Measurements from ENCODE around the gene TNK2.

Gene TNK2

GRCh38 chr3:195895078-195895860, 13.1 kb downstream of the TNK2 start (continued):
- TF ChIP-seq ZNF18 (tag by site-specific recombination; IDR thresholded peaks at IDR 0.05) (no peak), ZNF571 (tag by site-specific recombination; IDR thresholded peaks at IDR 0.05) (no peak), ZNF24 (tag by site-specific recombination; IDR thresholded peaks at IDR 0.05) (peak; percentile 8; the same call in 1 of the 2 replicates), ZNF10 (tag by site-specific recombination; IDR thresholded peaks at IDR 0.05) (no peak), ZBTB17 (tag by site-specific recombination; IDR thresholded peaks at IDR 0.05) (peak; percentile 77), SP2 (tag by site-specific recombination; IDR thresholded peaks at IDR 0.05) (peak; percentile 64), ZNF416 (tag by site-specific recombination; IDR thresholded peaks at IDR 0.05) (no peak), ZNF37A (tag by site-specific recombination; IDR thresholded peaks at IDR 0.05) (no peak), ZNF354C (tag by site-specific recombination; IDR thresholded peaks at IDR 0.05; ENCODE audit: borderline replicate concordance, low read depth) (no peak), ZBTB20 (tag by site-specific recombination; IDR thresholded peaks at IDR 0.05) (peak; percentile 85), ZNF362 (tag by site-specific recombination; IDR thresholded peaks at IDR 0.05) (no peak), ZNF629 (tag by site-specific recombination; IDR thresholded peaks at IDR 0.05) (no peak; the same call in 1 of the 2 replicates), ZIC2 (tag by site-specific recombination; IDR thresholded peaks at IDR 0.05) (peak; percentile 93), ZNF76 (tag by site-specific recombination; IDR thresholded peaks at IDR 0.05; ENCODE audit: borderline replicate concordance, low read depth) (peak; percentile 52; the same call in 1 of the 2 replicates), ZNF223 (tag by site-specific recombination; IDR thresholded peaks at IDR 0.05) (no peak), FEZF1 (tag by site-specific recombination; IDR thresholded peaks at IDR 0.05) (no peak), ZBTB26 (tag by site-specific recombination; optimal IDR thresholded peaks at IDR 0.05) (peak; percentile 50), OSR2 (tag by site-specific recombination; IDR thresholded peaks at IDR 0.05) (peak; percentile 64), ZNF280D (tag by site-specific recombination; IDR thresholded peaks at IDR 0.05) (no peak), ZNF394 (tag by site-specific recombination; IDR thresholded peaks at IDR 0.05; ENCODE audit: borderline replicate concordance) (no peak; the same call in 1 of the 2 replicates), ZEB2 (tag by site-specific recombination; IDR thresholded peaks at IDR 0.05) (peak; percentile 71; the same call in 1 of the 2 replicates), ZNF2 (tag by site-specific recombination; IDR thresholded peaks at IDR 0.05) (0 out of 2 replicates have a peak, but pooled peaks have one; percentile 71), ZNF248 (tag by site-specific recombination; IDR thresholded peaks at IDR 0.05) (no peak), ZNF529 (tag by site-specific recombination; IDR thresholded peaks at IDR 0.05; ENCODE audit: insufficient replicate concordance) (no peak), ZNF341 (tag by site-specific recombination; IDR thresholded peaks at IDR 0.05; ENCODE audit: low read depth) (peak; percentile 89), HIC1 (tag by site-specific recombination; IDR thresholded peaks at IDR 0.05) (0 out of 2 replicates have a peak, but pooled peaks have one; percentile 21), ZBTB49 (tag by site-specific recombination; IDR thresholded peaks at IDR 0.05; ENCODE audit: low read depth) (no peak), BCL11A (tag by site-specific recombination; IDR thresholded peaks at IDR 0.05; ENCODE audit: low read depth) (no peak)

Measured in HEK293 (cell line).